M059J (cell line): ENCODE measurements around the gene KANK4. TPM values are rescaled to one million over a fixed set of nuclear protein-coding genes. Genes with fewer than 3 reads are reported as not detected.

ENCODE experiments used
- DNase-seq: peaks from one replicate; pipeline ENCODE4 v3.0.0-alpha.2; 2012; ENCODE audit warnings: low read depth
- total RNA-seq: library from RNA; depleted of rRNA; stranded (reverse); fragments of >200 nt; shearing (Covaris generic); gene quantifications from 2 replicates; pipeline ENCODE4 v1.2.3, GENCODE V29; 2014

The KANK4 gene
- total RNA-seq, 1 experiment from 2014 or later: 27.2 TPM

- no peak for DNase-seq
Measured at GRCh38 chr1:62304975-62305374, 14.3 kb downstream of the KANK4 start.

GRCh38 chr1:62304515-62304914 lies 14.7 kb downstream of the KANK4 start:
- DNase-seq: no peak

- DNase-seq: no peak
Measured at GRCh38 chr1:62301726-62302390, 17.4 kb downstream of the KANK4 start.

- peak; percentile 64 for DNase-seq
Measured at GRCh38 chr1:62299426-62300200, 19.6 kb downstream of the KANK4 start.

GRCh38 chr1:62295921-62296491 lies 23.2 kb downstream of the KANK4 start:
- DNase-seq: peak; percentile 91

GRCh38 chr1:62294261-62294660 lies 25.0 kb downstream of the KANK4 start:
- peak; percentile 53 for DNase-seq

- DNase-seq: no peak
Measured at GRCh38 chr1:62288662-62289061, 30.6 kb downstream of the KANK4 start.

- no peak for DNase-seq
Measured at GRCh38 chr1:62288224-62288623, 31.0 kb downstream of the KANK4 start.

- DNase-seq: peak; percentile 24
Measured at GRCh38 chr1:62286786-62287224, 32.4 kb downstream of the KANK4 start.

GRCh38 chr1:62285984-62286785 lies 33.0 kb downstream of the KANK4 start:
- DNase-seq: no peak

- DNase-seq: no peak
Measured at GRCh38 chr1:62285440-62285839, 33.8 kb downstream of the KANK4 start.

- DNase-seq: no peak
Measured at GRCh38 chr1:62283986-62284385, 35.2 kb downstream of the KANK4 start.

- peak; percentile 22 for DNase-seq
Measured at GRCh38 chr1:62282909-62283755, 36.1 kb downstream of the KANK4 start.

- peak; percentile 75 for DNase-seq
Measured at GRCh38 chr1:62281922-62282555, 37.2 kb downstream of the KANK4 start.

- DNase-seq: no peak
Measured at GRCh38 chr1:62280960-62281465, 38.2 kb downstream of the KANK4 start.

- DNase-seq: no peak
Measured at GRCh38 chr1:62280150-62280549, 39.1 kb downstream of the KANK4 start.

GRCh38 chr1:62276791-62277190 lies 42.4 kb downstream of the KANK4 start:
- DNase-seq: peak; percentile 15

GRCh38 chr1:62274496-62275485 lies 44.4 kb downstream of the KANK4 start:
- no peak for DNase-seq

GRCh38 chr1:62273953-62274352 lies 45.3 kb downstream of the KANK4 start:
- no peak for DNase-seq
